AG04450 (cell line): ENCODE results near the gene CHST12. TPM values are rescaled to one million over a fixed set of nuclear protein-coding genes. Genes with fewer than 3 reads are reported as not detected.

Experiments used
- CTCF ChIA-PET: fragments of 300-600, 350-600 bp; formaldehyde crosslinking; extraction: SDS; loops from one replicate; lab custom pipeline; 2022; ENCODE audit warnings: antibody characterized with exemption, inconsistent platforms; lab: Charles Lee
- POLR2A ChIA-PET: fragments of 350-600 bp; formaldehyde crosslinking; extraction: SDS; loops from one replicate; lab custom pipeline; 2021; ENCODE audit warnings: antibody characterized with exemption, inconsistent platforms; lab: Yijun Ruan, JAX
- DNase-seq: peaks from one replicate; pipeline ENCODE4 v3.0.0-alpha.2; 2011; ENCODE audit warnings: low read depth, low spot score
- H3K27ac ChIP-seq: one replicate; pipeline ENCODE4 v1.5.1; 2012; ENCODE audit warnings: low read depth, low read length, control low read depth
- H3K27me3 ChIP-seq: one replicate; pipeline ENCODE4 v1.6.0; 2012; ENCODE audit warnings: low read length; ENCODE audit not compliant: control insufficient read depth, insufficient read depth
- H3K4me3 ChIP-seq: 2 replicates; pipeline ENCODE4 v1.5.1; 2011; ENCODE audit warnings: mild to moderate bottlenecking, low read depth, low read length, control low read depth
- H3K9me3 ChIP-seq: 2 replicates; pipeline ENCODE4 v1.5.1; 2012; ENCODE audit warnings: low read length; ENCODE audit not compliant: control insufficient read depth, insufficient read depth
- CTCF ChIP-seq: IDR thresholded peaks from 2 replicates; pipeline ENCODE4 v1.5.1; 2011; ENCODE audit warnings: low read depth, low read length, control low read depth, inconsistent platforms
- polyA plus RNA-seq: library from polyadenylated mRNA; depleted of rRNA; stranded (reverse); fragments of >200 nt; gene quantifications from 2 replicates; pipeline ENCODE4 v1.2.3, GENCODE V29; 2011

The CHST12 gene
- polyA plus RNA-seq, 1 experiment: 8.7 TPM

DNA sequence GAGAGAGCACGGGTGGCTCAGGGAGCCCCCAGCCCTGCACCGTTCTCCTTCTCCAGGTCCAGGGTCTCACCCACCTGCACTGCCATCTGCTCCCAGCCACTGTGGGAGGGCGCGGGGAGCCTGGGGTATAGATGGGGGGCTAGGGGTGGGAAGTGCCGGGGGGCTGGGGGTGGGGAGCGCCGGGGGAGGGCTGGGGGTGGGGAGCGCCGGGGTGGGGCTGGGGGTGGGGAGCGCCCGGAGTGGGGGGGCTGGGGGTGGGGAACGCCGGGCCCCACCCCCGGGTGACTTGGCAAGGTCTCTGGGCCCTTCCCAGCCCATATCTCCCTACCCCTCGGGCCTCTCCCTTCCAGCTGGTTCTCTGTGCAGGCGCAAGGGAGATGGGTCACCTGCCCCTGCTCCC lies 72.9 kb downstream of the CHST12 start, which contains the start of gene GRIFIN:
Gene GRIFIN, minus strand, starts transcription at position 101 of the 400 bp plus-strand sequence. Its CDS starts 15 bp downstream, at position 86.
- ChIA-PET POLR2A (no interaction called here), CTCF (no interaction called here)
- no peak for DNase-seq

GRCh38 chr7:2476776-2477446 lies 73.5 kb downstream of the CHST12 start:
- H3K4me3 ChIP-seq: no peak overlapping the region
- no peak for DNase-seq
- POLR2A ChIA-PET: no interaction called here
- no peaks in the 10 kb centered on the region for H3K9me3 ChIP-seq
- H3K27me3 ChIP-seq: peaks cover 5% of the 10 kb centered on the region
- no peak for TF ChIP-seq CTCF
- CTCF ChIA-PET: no interaction called here
- H3K27ac ChIP-seq: no peak overlapping the region

More for the DNA sequence above, 72.9 kb downstream of the CHST12 start, which contains the start of gene GRIFIN:
- no peaks in the 10 kb centered on the region for H3K9me3 ChIP-seq
- TF ChIP-seq CTCF: no peak
- no peak within 1 kb of the TSS for H3K4me3 ChIP-seq
- peaks cover 3% of the 10 kb centered on the region for H3K27me3 ChIP-seq
- no peak within 1 kb of the TSS for H3K27ac ChIP-seq

GRCh38 chr7:2477447-2478398 lies 74.3 kb downstream of the CHST12 start:
- Histone ChIP-seq H3K4me3 (no peak overlapping the region), H3K27me3 (peaks cover 5% of the 10 kb centered on the region), H3K9me3 (peaks cover 5% of the 10 kb centered on the region), H3K27ac (no peak overlapping the region)
- CTCF ChIA-PET: interaction anchor here (1.4 to 3.4 kb wide), 2 partner anchors 8 to 15 kb away, joined by 4 to 18 read pairs; no protein-coding TSS in a partner anchor
- POLR2A ChIA-PET: no interaction called here
- no peak for DNase-seq
- TF ChIP-seq CTCF: peak; percentile 83

GRCh38 chr7:2478399-2478785 lies 75.0 kb downstream of the CHST12 start:
- Histone ChIP-seq H3K27ac (no peak overlapping the region), H3K4me3 (no peak overlapping the region), H3K9me3 (peaks cover 12% of the 10 kb centered on the region), H3K27me3 (peaks cover 5% of the 10 kb centered on the region)
- CTCF ChIA-PET: interaction anchor here (1.0 to 3.4 kb wide), 3 partner anchors 8 to 42 kb away, joined by 3 to 18 read pairs (median 4); no protein-coding TSS in a partner anchor
- DNase-seq: no peak
- TF ChIP-seq CTCF: no peak
- POLR2A ChIA-PET: interaction anchor here (0.6 kb wide), 1 partner anchor 22 kb away, joined by 4 read pairs; no protein-coding TSS in a partner anchor
